HTERT RPE-1 (cell line): Measurements from ENCODE around the gene FOXP3.

Experiments
- in situ Hi-C: fragments of 300-500 bp; cut with MboI; formaldehyde crosslinking; loops from 4 replicates; pipeline ENCODE4 v1.14.3; 2020; ENCODE audit warnings: low sequenced_read_pairs

FOXP3 gene

DNA sequence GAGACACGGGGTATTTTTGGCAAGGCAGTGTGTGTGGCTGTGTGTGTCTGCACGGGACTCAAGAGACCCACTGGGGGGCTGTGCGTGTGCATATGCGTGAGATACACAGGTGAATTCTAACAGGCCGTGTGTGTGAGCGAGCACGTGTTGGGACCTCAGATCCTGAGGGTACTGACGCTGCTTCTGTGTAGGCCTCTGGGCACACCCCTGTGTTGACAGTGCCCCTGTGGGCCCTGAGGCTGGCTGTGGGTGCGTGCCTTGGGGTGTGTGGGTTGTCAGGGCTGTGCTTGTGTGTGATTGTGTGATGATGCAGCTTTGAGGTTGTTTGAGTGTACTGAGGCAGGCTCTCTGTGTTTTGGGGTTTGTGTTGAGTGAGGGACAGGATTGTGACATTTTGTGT, 13.9 kb downstream of the FOXP3 start:
- in situ Hi-C loops, result no loop called here

- in situ Hi-C loops, result no loop called here
Measured at GRCh38 chrX:49250066-49250465, 14.4 kb downstream of the FOXP3 start.

- in situ Hi-C loops, result no loop called here
Measured at GRCh38 chrX:49249616-49250015, 14.9 kb downstream of the FOXP3 start.

DNA sequence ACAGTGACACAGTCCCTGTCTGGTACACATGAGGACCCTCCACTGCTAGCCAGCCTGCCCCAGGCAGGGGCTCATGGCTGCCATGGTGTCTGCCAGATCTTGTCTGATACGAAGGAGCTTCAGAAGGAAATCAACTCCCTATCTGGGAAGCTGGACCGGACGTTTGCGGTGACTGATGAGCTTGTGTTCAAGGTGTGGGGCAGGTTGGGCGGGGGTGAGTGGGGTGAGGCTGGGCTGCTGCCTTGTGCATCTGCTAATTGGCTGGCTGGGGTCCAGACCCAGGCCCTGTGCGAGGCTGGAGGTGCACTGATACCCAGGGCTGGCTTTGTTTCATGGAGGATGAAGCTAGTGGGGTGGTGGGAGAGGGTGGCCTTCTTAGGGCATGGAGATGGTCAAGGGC, 15.4 kb downstream of the FOXP3 start:
- in situ Hi-C loops, result no loop called here

- in situ Hi-C loops, result no loop called here
Measured at GRCh38 chrX:49247916-49248811, 16.3 kb downstream of the FOXP3 start.

DNA sequence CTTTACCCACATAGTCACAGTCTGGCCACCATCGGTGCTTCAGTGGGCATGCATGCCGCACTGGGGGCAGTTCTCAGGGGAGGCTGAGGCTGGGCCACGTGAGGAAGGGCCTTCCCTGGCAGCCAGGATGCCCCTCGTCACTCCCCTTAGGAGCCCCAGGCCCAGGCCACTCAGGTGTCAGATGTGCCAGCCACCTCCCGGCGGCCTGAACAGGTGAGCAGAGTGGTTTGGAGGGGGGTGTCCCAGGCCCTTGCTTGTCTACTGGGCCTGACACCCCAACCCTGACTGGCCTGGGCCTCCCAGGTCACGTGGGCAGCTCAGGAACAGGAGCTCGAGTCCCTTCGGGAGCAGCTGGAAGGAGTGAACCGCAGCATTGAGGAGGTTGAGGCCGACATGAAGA, 17.2 kb downstream of the FOXP3 start:
- in situ Hi-C loops, result no loop called here

GRCh38 chrX:49246541-49246940, 18.0 kb downstream of the FOXP3 start:
- in situ Hi-C loops, result no loop called here

GRCh38 chrX:49244207-49244606, 20.3 kb downstream of the FOXP3 start:
- in situ Hi-C loops, result no loop called here

GRCh38 chrX:49243166-49243565, 21.3 kb downstream of the FOXP3 start:
- in situ Hi-C loops, result no loop called here

DNA sequence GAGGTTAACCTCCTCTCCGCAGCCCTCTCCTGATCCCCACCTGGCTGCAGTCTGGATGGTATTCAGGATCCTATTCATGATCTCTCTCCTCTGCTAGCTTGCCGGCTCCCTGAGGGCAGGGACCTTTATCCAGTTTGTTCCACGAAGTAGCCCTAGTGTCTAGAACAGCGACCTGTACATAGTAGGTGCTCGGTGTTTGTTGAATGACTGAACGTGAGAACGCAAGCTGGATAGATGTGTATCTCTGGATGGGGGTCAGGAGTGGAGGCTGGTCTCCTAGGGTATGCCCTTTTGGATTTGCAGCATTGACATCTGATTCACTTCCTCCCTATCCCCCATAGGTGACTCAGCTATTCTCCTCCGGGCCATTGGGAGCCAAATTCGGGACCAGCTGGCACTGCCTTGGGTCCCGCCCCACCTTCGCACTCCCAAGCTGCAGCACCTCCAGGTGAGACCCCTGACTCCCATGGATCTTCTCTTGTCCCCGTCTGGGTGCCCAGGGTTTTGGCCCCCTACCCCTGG, 21.9 kb downstream of the FOXP3 start:
- in situ Hi-C loops, result no loop called here

- in situ Hi-C loops, result no loop called here
Measured at GRCh38 chrX:49238735-49239134, 25.8 kb downstream of the FOXP3 start.

DNA sequence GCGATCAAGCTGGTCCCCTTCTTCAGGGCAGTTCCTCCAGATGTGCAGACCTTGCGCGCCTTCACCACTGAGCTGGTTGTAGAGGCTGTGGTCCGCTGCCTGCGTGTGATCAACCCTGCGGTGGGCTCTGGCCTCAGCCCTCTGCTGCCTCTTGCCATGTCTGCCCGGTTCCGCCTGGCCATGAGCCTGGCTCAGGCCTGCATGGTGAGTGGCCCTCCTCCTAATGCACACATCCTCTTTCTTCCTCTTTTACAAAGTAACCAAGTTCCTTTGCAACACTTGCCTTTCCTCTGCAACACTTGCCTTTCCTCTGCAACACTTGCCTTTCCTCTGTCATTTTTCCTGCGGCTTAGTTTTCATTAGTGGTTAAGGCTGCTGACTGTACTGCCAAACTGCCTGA, 27.4 kb downstream of the FOXP3 start:
- in situ Hi-C loops, result no loop called here

GRCh38 chrX:49233887-49234555, 30.5 kb downstream of the FOXP3 start:
- in situ Hi-C loops, result no loop called here

- in situ Hi-C loops, result no loop called here
Measured at GRCh38 chrX:49233176-49233575, 31.3 kb downstream of the FOXP3 start, which contains the start of gene CACNA1F. CACNA1F (minus strand) TSS chrX:49233340; CDS start chrX:49233309, 31 bp downstream.

DNA sequence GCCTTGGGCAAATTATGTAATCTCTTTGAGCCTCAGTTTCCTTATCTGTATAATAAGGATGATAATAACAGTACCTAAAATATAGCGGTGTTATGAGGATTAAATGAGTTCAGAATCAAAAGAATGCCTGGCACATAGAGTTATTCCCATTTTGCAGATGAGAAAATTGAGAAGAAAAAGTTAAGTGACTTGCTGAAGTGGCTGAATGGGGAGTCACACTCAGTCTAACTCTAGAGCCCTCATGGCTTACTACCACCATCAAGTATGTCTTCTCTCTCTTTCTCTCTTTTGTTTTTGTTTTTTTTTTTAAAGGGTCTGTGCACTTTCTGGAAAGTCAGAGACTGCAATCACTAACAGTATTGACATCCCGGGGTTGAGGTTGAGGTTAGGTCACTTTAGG, 32.0 kb downstream of the FOXP3 start:
- in situ Hi-C loops, result no loop called here

DNA sequence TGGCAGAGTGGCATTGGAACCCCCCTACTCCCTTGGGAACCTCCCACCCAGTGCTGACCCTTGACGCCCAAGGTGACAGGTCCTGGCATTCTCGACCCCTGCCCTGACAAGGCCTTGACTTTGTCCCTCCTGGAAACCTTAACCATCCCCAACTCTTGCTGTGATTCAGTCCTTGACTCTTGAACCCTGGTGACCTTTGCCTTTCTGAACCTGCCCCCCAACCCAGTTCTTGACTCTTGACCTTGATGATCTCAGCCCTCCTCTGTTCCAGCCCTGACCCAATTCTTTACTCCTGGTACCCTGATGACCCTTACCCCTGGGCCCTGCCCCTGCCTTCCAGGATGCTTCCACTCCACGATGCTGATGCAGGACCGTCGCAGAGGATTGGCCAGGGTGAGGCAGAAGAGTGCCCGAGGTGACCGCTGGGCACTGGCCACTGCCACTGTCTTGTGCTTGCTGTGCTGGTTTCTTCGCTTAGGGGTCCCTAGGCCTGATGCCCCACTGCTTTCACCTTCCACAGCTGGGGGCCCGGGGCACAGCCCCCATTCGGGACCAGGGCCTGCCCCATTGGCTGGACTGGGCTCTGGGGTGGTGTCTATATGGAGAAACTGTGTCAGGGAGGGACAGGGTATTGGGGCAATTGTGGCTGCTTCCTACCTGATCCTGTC, 33.0 kb downstream of the FOXP3 start:
- in situ Hi-C loops, result no loop called here

DNA sequence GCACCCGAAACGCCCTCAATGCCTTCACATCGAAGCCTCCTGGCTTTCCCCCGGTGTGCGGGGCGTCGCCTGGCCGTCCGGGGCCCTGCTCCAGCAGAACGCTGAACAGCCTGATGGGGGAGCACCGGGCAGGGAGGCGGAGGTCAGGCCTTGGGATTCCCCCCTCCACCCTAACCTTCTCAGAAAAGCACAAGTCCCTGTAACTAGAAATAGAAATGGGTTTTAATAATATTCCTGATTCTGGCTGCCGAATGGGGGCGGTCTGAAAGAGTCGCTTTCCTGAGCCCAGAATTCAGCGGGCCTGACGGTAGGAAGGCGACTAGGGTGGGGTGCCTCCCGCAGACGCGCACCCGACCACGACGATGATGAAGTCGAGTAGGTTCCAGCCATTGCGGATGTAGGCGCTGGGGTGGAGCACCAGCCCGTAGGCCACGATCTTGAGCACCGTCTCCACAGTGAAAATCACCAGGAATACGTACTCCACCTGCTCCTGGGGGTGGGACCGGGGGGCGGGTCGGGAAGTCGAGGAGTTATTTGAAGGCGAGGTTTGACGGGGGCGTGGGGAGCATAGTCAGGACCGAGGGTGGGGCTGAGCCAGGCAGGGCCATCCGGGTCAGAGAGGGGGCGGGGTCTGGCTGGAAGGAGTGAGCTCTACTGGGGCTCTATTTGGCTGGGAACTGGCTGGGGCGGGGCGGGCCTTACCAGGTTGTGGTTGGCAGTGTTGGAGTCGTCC, 33.8 kb downstream of the FOXP3 start:
- in situ Hi-C loops, result no loop called here

GRCh38 chrX:49228185-49228584, 36.3 kb downstream of the FOXP3 start:
- in situ Hi-C loops, result no loop called here

DNA sequence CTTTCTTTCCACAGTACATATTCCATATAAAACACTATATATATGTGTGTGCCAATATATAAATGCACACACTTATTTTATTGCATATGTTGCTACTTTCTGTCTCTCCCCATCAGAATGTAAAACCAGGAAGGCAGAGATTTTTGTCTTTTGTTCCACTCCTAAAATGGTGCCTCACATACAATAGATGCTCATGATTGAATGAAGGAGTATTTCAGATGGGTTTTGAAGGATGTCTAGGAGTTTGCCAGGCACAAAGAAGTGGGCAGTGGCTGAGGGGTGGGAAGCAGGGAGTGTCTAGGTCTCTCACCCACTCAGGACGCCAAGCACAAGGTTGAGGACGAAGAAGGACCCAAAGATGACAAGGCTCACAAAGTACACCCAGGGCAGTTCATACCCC, 36.8 kb downstream of the FOXP3 start:
- in situ Hi-C loops, result no loop called here

DNA sequence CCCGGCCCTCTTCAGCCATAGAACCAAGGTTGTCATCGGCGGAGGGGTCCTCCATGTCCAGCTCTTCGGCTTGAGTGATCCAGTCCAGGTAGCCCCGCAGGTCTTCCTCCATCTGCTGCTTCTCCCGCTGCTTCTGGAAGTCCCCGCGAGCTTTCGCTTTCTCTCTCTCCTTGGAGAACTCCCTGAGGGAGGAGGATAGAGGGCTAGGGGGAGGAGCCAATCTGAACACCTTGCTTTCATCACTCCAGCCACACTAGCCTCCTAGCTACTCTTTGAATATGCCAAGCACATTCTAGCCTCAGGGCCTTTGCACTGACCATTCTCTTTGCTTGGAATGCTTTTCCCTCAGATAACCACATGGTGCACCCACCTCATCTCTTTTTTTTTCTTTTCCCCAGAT, 37.6 kb downstream of the FOXP3 start:
- in situ Hi-C loops, result no loop called here

- in situ Hi-C loops, result no loop called here
Measured at GRCh38 chrX:49225858-49226257, 38.7 kb downstream of the FOXP3 start.
